Left lung (tissue), 10 donors: ENCODE results near the gene ZCCHC4. TPM values are rescaled to one million over a fixed set of nuclear protein-coding genes. Genes with fewer than 3 reads are reported as not detected.
"Not testable (repeated sequence)": the region's sequence is repeated elsewhere in the genome, so short reads cannot be mapped to it uniquely, and the experiment has no call there.

Experiments used
- ATAC-seq: fragments of 200-7000 bp; cut with Tn5 transposase; one replicate; pipeline ENCODE4 v1.9.1; 2020; ENCODE audit warnings: moderate library complexity
- DNase-seq, 4 donors: peaks; one replicate each; pipeline ENCODE4 v3.0.0-alpha.2; 2013 to 2020
- H3K27ac ChIP-seq, 2 donors: fragments of 200-600 bp; sonication (generic) in 1 of 2; one replicate each; pipeline versions ENCODE4 v1.5.0 to v1.8.0; 2020 to 2021
- H3K27me3 ChIP-seq, 2 donors: fragments of 200-600 bp; sonication (generic) in 1 of 2; one replicate each; pipeline versions ENCODE4 v1.5.0 to v1.8.0; 2020 to 2021
- H3K36me3 ChIP-seq, 2 donors: fragments of 200-600 bp; sonication (generic) in 1 of 2; one replicate each; pipeline versions ENCODE4 v1.5.0 to v1.8.0; 2020 to 2021
- H3K4me1 ChIP-seq, 2 donors: fragments of 200-600 bp; one replicate each; pipeline ENCODE4 v1.8.0; 2021
- H3K4me3 ChIP-seq, 2 donors: fragments of 200-600 bp; sonication (generic) in 1 of 2; one replicate each; pipeline versions ENCODE4 v1.5.0 to v1.8.0; 2020 to 2021; ENCODE audit warnings: mild to moderate bottlenecking in 1 of 2
- H3K9me3 ChIP-seq, 2 donors: fragments of 200-600 bp; sonication (generic) in 1 of 2; one replicate each; pipeline versions ENCODE4 v1.5.0 to v1.8.0; 2020 to 2021
- CTCF ChIP-seq, 2 donors: fragments of 200-600 bp; sonication (generic) in 1 of 2; IDR thresholded peaks; one replicate each; pipeline versions ENCODE4 v1.5.0 to v1.8.0; 2021; ENCODE audit warnings: antibody characterized with exemption in 2 of 2
- intact Hi-C, 2 donors: fragments of 100-400 bp; cut with DNase I; formaldehyde crosslinking; loops; one replicate each; pipeline versions ENCODE4 v1.11.2 to v1.14.2; 2022
- polyA plus RNA-seq, 6 donors: library from polyadenylated mRNA; unstranded; fragments of 120-200 nt; gene quantifications; one replicate each; pipeline ENCODE4 v1.2.1, GENCODE V29; 2013; ENCODE audit not compliant: insufficient read length in 6 of 6
- total RNA-seq, 2 donors: library from RNA; stranded (reverse); fragmentation: NEBNext Ultra II Directional; extraction: Animal tissue kit (Norgen Biotek cat#: 25700); gene quantifications; one replicate each; pipeline ENCODE4 v1.2.1, GENCODE V29; 2021
- donor health status: DM: no; HTN: yes; CAD: no.
- donor health status: DM: no; HTN: no; CAD: no.

Gene ZCCHC4
- total and polyA plus RNA-seq, 8 donors, result 8.5 to 17.1 (median 15.7) TPM

GRCh38 chr4:25320336-25320735 lies 7.8 kb downstream of the ZCCHC4 start:
- intact Hi-C loops, result no loop called here
- no peak for TF ChIP-seq CTCF (IDR thresholded peaks at IDR 0.05)
- no peaks in the 10 kb centered on the region for H3K9me3 ChIP-seq
- no peaks in the 10 kb centered on the region for H3K27me3 ChIP-seq
- H3K4me1 ChIP-seq, result peaks cover 0 to 6% of the 10 kb centered on the region in 2 donors
- H3K4me3 ChIP-seq, result no peak overlapping the region
- ATAC-seq (no peak), DNase-seq (no peak)
- H3K27ac ChIP-seq, result peak overlapping the region in 1 of 2 donors; percentile 39
- H3K36me3 ChIP-seq, result peaks cover 0 to 32% of the 10 kb centered on the region in 2 donors

DNA sequence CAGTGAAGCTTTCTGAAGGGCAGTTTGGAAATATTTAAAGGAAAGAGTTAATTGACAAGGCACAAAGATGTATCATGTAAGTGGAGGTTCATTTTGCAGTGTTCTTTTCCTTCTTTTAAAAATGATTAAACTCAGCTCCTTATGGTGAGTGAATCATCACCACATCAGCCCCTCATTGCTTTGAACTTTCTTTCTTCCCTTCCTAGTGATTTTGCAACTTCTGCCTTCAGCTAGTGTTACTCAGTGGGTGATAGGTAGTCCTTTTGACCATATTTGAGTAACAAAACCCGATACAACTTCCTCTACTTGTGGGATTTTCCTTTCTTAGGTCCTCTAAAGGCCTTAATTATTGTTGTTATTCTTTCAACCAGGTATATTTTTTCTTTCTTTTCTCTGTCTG lies 8.2 kb downstream of the ZCCHC4 start:
- H3K4me3 ChIP-seq, result no peak overlapping the region
- ATAC-seq (peak; percentile 70), DNase-seq (no peak)
- intact Hi-C loops, result no loop called here
- H3K9me3 ChIP-seq, result no peaks in the 10 kb centered on the region
- H3K4me1 ChIP-seq, result peaks cover 0 to 6% of the 10 kb centered on the region in 2 donors
- peaks cover 0 to 28% of the 10 kb centered on the region in 2 donors for H3K36me3 ChIP-seq
- TF ChIP-seq CTCF (IDR thresholded peaks at IDR 0.05), result no peak
- peak overlapping the region in 1 of 2 donors; percentile 39 for H3K27ac ChIP-seq
- H3K27me3 ChIP-seq, result no peaks in the 10 kb centered on the region

GRCh38 chr4:25321703-25322102 lies 9.1 kb downstream of the ZCCHC4 start:
- TF ChIP-seq CTCF (IDR thresholded peaks at IDR 0.05), result no peak
- H3K4me3 ChIP-seq, result no peak overlapping the region
- intact Hi-C loops, result no loop called here
- no peaks in the 10 kb centered on the region for H3K9me3 ChIP-seq
- peaks cover 0 to 21% of the 10 kb centered on the region in 2 donors for H3K36me3 ChIP-seq
- DNase-seq (no peak), ATAC-seq (no peak)
- H3K27me3 ChIP-seq, result no peaks in the 10 kb centered on the region
- H3K4me1 ChIP-seq, result peaks cover 0 to 6% of the 10 kb centered on the region in 2 donors
- H3K27ac ChIP-seq, result no peak overlapping the region

DNA sequence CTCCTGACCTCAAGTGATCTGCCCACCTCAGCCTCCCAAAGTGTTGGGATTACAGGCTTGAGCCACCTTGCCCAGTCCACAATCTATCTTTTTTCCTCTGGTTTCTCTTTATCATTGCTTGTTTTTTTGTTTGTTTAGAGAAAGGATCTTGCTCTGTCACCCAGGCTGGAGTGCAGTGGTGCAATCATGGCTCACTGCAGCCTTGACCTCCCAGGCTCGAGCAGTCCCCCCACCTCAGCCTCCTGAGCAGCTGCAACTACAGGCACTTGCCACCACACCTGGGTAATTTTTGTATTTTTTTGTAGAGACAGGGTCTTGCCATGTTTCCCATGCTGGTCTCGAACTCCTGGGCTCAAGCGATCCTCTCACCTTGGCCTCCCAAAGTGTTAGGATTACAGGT lies 15.9 kb downstream of the ZCCHC4 start:
- H3K27me3 ChIP-seq, H3K9me3 ChIP-seq, DNase-seq, H3K4me1 ChIP-seq, ATAC-seq, intact Hi-C loops, H3K27ac ChIP-seq, H3K36me3 ChIP-seq, H3K4me3 ChIP-seq: not testable (repeated sequence)

GRCh38 chr4:25330335-25330734 lies 17.8 kb downstream of the ZCCHC4 start:
- H3K27me3 ChIP-seq, result no peaks in the 10 kb centered on the region
- ATAC-seq (no peak), DNase-seq (no peak)
- H3K9me3 ChIP-seq, result no peaks in the 10 kb centered on the region
- H3K4me1 ChIP-seq, result no peaks in the 10 kb centered on the region
- intact Hi-C loops, result no loop called here
- no peak overlapping the region for H3K27ac ChIP-seq
- H3K4me3 ChIP-seq, result no peak overlapping the region
- TF ChIP-seq CTCF (IDR thresholded peaks at IDR 0.05), result no peak
- H3K36me3 ChIP-seq, result peaks cover 0 to 6% of the 10 kb centered on the region in 2 donors
